Stimulated activated CD4-positive, alpha-beta T cell treated with anti-CD3 and anti-CD28 coated beads, Interleukin-4, amount 100 ng/mL, for 24 hours (primary cell): ENCODE measurements around the gene CAMTA1.
A peak's percentile ranks its signal among the peaks of the same experiment; 100 is the strongest.

ENCODE experiments used
- DNase-seq: peaks from one replicate; pipeline ENCODE4 v3.0.0-alpha.2; 2020

Gene CAMTA1

DNA sequence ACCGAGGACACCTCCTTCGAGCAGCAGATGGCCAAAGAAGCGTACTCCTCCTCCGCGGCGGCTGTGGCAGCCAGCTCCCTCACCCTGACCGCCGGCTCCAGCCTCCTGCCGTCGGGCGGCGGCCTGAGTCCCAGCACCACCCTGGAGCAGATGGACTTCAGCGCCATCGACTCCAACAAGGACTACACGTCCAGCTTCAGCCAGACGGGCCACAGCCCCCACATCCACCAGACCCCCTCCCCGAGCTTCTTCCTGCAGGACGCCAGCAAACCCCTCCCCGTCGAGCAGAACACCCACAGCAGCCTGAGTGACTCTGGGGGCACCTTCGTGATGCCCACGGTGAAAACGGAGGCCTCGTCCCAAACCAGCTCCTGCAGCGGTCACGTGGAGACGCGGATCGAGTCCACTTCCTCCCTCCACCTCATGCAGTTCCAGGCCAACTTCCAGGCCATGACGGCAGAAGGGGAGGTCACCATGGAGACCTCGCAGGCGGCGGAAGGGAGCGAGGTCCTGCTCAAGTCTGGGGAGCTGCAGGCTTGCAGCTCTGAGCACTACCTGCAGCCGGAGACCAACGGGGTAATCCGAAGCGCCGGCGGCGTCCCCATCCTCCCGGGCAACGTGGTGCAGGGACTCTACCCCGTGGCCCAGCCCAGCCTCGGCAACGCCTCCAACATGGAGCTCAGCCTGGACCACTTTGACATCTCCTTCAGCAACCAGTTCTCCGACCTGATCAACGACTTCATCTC lies 879.1 kb downstream of the CAMTA1 start:
- no peak for DNase-seq

DNA sequence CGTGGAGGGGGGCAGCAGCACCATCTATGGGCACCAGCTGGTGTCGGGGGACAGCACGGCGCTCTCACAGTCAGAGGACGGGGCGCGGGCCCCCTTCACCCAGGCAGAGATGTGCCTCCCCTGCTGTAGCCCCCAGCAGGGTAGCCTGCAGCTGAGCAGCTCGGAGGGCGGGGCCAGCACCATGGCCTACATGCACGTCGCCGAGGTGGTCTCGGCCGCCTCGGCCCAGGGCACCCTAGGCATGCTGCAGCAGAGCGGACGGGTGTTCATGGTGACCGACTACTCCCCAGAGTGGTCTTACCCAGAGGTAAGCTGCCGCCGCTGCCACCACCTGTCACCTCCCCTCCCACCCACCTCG lies 879.6 kb downstream of the CAMTA1 start:
- no peak for DNase-seq

DNA sequence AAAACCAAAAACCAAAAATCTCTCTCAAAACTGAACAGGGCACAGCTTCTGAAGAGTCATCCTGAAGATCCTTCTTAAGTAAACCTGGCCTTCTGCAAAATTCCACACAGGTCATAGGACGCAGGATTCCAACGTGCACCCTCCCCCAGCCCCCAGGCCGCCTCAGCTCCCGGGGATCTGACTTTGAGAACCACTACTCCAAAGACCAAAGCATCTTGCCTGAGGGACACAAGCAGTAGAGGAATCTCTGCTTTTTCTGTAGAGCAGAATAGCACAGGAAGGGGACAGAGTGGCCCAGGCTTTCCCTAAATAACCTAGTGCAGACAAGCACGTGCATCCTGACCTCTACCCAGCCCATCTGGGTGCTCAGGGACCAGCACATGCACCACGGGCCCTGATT lies 881.0 kb downstream of the CAMTA1 start:
- no peak for DNase-seq

DNA sequence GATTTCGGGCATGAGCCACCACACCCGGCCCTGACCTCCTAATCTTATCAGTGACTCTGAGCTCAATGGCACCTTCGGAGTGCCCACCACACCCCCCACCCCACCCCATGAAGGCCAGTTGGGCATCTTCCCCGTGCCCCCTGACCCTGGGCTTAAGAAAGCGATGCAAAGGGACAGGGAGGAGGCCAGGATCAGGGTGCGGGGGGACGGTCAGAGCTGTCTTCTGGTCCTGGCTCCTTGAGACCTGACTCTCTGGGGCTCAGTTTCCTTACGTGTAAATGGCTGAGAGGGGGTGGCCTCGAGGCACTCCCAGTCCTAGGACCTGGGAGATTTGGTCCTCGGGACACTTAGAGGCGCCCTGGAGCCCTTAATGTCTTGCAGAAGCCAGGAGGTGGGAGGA lies 881.9 kb downstream of the CAMTA1 start:
- no peak for DNase-seq

DNA sequence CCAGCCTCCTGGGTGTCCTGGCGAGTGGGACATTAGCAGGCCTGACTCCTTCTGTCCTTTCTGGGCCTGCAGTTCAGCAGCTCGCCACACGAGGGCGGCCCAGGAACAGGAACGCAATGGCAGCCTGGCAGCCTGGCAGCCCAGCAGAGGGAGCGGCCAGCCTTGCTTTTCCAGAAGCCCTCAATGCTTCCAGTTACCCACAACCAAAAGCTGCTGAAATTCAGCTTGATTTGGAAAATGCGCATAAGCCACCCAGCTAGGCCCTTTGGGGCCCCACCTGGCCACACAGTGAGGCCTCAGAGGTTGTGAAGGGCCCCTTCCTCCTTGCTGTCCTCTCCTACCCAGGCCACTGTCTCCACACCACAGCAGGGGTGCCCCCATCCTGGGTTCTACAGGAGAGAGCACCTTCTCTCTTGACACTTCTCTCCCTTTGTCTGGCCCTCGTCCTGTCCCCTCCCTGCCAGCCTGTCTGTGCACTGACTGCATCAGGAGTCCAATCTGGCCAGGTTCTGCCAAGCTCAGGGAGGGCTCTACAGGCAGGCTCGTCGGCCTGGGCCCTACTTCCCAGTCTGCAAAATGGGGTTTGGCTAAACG lies 882.5 kb downstream of the CAMTA1 start:
- peak; percentile 88 for DNase-seq

DNA sequence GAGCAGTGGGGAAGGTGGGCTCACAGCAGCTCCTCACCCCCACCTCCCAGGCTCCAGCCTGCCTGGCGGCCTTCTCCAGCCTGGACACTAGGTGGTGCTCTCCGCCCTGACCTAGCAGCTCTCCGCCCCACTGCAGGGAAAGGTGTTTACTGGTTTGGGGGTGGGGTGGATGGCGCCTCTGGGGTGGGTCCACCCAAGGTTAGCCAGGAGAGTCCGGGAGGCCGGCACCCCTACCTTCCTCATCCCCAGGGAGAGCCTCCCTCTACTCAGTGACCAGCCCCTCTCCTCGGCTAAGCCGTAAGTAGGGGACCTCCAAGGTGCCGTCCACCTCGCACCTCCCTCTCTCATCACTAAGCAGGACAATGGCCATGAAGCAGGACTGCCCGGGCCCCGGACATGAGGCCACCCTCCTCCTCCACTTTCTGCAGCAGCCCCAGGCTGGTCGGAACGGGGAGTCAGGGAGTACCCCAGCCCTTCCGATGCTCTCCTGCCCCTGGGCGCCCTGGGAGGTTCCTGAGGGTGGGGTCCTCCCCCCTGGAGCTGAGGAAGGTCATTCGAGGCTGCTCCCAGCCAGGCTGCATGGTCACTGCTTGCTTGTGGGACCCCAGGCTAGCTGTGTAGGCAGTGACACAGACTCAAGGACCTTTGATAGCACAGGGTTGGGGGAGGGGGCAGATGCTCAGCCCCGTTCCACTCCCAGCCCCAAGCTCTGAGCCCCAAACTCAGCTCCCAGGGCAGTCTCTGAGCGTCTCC lies 884.5 kb downstream of the CAMTA1 start:
- peak; percentile 58 for DNase-seq

DNA sequence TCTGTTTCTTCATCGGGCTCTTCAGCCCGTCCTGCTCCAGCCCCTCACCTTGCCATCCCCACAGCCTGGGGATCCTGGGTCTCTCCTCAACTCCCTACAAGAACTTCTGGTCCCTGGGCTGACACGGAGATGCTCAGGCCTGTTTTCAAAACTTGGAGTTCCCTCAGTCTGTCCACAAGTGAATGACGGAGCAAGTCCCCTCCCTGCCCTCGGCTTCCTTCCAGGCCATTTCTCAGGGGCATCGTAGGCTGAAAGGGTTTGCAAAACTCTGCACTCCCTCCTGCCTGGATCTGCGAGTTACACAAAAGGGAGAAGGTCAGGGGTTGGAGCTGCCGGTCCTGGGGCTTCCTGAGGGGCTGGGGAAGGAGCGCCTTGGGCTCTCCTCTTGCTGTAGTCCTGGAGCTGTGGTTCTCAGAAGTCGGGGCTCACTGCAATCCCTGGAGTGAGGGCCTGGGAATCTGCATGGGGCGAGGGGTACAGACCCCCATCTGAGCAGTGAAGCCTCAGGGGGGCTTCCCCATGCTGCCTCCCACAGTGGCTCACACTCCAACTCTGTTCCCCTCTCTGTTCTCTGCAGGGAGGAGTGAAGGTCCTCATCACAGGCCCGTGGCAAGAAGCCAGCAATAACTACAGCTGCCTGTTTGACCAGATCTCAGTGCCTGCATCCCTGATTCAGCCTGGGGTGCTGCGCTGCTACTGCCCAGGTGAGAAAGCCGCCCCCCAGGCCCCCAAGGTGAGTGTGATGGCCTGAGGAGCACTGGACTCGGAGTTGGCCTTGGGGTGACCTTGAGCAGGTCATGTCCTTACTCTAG lies 885.3 kb downstream of the CAMTA1 start:
- no peak for DNase-seq

DNA sequence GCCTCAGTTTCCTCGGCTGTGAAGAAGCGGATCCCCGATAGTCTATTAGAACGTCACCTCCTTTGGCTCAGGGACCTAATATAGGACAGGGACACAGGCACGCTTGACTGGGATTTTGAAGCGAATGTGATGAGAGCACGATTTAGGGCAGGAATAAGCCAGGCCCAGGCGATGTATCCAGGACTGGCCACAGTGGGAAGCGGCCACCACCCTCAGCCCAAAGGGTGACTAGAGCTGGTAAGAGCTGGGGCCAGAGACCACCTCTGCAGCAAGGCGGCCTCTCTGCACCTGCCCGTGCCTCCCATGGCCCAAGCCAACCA lies 885.9 kb downstream of the CAMTA1 start:
- DNase-seq, result no peak

DNA sequence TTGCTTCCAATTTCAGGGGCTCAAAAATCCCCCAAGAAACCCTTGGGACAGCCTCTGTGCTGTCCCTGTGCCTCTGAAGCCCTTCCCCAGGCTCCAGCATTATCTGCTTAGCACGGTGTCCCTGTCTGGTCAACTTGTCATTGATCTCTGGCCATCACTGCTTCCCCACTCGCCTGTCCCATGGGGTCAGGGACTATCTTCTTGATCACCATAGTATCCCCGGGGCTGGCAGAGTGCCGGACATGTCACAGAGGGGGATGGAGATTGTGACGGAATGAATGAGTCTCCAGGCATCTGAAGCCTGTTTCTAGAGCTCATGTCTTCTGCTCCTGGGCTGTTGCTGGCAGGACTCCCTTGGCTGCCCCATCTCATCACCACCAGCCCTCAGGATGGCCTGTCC lies 886.4 kb downstream of the CAMTA1 start:
- no peak for DNase-seq

DNA sequence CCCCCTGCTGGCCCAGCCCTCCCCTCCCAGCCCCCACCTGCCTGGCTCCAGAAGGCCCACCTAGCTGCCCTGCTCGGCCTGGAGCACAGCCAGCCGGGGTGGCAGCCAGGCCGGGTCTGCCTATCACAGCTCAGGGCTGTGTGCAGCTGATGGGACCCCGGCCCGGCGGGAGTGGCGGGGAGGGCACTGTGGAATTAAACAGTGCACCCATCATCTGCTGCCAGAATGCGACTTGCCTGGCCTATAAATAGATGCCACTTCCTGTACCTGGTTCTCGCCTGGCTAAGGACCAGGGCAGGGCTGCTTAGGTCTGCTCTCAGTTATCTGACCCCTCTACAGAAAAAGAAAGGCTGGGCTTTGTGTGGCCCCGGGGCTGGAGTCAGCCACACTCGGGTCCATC lies 887.6 kb downstream of the CAMTA1 start:
- DNase-seq, result no peak

DNA sequence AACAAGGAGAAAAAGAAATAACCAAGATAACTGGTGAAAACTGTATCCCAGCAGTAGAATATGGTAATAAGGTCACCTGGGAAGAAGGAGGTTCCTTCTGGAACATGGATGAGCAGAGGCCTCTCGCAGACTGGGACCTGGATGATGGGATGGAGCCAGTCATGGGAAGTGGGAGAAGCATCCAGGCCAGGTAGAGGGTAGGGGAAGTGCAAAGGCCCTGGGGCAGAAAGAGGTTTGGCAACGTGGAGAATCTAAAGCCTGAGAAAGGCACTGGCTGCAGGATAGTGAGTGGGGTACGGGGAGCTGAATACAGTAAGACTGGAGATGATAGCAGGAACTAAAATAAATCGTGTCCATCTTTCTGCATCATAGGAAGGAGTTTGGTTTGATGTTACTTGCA lies 889.7 kb downstream of the CAMTA1 start:
- DNase-seq, result no peak

DNA sequence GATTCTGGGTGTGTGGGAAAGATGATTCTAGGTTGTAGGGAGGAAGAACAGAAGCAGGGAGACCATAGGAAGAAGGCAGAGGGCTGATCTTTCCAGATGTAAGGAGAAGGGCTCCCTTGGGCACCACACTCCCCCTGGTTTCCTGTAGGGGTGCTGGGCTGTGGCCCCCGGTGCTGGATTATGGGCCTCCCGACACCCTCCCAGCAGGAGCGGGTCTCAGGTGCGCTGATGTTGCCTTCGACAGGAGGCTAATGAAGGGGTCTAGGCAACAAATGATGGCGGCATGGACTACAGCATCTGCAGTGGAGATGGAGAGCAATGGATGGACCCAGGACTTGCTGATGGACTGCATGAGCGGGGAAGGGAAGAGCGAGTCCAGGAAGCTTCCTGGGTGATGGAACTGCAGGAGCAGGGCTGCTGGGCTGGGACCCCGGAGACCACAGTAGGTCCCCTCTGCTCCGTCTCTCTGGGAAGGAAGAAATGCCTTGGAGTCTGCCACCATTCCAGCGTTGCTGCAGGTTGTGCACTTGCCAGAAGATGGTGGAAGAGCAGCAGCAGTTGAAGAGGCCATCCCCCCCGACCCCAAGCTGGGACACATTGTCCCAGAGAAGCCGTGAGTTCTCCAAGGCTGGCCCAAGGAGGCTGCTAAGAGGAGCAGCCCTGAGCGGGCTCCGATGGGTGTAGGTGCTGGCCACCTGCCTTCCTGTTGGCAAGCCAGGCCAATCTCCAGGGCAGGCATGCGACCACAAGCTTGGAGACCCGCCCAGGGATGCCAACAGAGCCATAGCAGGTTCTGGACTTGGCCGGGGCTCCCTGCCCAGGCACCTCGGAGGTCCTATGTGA lies 890.4 kb downstream of the CAMTA1 start:
- no peak for DNase-seq

DNA sequence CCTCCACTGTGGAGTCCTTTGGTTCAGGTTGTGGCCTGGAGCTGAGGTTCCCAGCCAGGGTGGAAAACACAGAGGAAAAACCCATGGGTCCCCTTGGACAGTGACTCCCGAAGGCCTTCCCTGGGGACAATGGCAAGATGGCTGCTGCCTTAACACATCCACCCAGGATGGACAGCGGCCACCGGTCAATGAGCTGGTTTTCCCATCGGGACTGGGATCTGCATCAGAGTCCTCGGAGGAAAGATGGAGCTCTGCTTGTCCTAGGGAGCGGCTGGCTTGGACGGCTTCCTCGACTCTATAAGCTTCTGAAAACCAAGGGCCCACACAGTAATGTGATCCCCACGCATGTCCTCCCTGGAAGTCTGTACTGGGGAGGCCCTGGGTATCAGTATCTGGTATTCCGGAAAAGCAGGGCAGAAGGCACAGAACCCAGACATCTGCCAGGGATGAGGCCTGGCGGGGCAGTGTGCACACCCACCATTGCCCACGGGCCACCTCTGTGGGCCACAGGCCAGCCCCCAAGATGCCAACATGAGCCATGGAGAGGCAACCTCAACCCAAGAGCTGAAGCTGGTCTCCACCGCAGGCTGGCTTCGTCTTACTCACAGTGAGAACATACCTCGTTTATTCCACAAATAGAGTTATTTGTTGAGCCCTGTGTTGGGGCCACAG lies 891.2 kb downstream of the CAMTA1 start:
- no peak for DNase-seq

DNA sequence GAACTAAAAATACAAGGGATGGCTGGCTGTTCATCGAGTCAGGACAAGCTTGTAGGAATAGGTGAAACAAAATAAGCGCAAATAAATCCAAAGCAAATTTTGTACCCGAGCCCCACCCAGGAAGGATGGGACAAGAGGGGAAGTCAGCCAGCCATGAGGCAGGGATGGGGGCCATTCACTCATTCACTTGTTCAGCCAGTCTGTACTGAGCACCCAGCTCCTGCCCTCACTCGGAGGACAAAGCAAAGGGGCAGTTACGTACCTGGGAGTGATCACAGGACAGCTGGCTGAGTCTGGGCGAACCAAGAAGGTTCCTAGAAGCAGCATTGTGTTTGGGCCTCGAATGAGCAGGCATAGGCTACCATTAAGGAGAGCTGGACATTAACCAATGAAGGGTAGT lies 891.9 kb downstream of the CAMTA1 start:
- DNase-seq, result no peak

DNA sequence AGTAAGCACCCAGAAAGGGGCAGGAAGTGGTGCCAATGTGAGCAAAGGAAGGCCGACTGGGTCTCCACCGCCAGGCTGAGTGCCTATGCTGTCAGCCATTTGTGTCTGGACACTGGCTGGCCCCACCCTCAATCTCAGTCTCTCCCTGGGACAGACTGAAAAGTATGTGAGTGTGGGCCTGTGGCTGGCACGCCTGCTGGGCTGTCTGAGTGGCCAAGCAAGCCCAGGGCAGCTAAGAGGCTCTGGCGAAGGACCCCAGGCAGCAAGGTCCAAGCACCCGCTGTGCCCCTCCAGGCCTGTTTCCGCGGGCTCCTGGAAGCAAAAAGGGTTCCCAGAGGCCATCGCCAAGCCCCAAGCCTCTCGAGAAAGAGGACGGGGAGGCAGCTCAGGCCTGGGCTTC lies 892.6 kb downstream of the CAMTA1 start:
- DNase-seq, result no peak

DNA sequence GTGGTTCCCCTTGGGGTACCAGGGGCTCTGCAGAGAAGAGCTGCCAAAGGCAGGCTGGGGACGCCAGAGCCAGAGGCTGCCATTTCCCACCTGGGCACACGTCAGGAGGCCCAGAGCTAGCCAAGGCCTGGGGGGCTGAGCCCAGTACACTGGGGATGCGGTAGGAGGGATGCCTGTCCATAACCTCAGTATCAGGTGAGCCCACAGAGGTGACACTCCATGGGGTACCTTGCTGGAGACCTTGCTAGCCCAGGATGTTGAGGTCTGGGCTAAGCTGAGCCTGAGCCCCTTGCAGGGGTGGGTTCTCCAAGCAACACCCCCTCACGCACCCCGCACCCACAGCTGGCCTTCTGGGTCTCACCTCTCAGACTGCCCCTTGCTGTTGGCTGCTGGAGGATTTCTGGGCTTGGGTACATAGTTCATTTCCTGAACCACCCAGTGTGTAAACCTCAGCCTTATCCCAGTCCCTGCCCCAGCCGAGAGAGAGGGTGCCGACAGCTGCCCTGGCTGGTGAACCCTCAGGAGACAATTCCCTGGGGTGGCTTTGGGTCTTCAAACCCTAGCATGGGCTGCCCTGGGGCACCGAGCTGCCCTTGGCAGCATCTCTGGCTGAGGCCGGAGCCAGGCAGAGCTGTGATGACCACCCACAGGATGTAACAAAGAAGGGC lies 893.4 kb downstream of the CAMTA1 start:
- no peak for DNase-seq

DNA sequence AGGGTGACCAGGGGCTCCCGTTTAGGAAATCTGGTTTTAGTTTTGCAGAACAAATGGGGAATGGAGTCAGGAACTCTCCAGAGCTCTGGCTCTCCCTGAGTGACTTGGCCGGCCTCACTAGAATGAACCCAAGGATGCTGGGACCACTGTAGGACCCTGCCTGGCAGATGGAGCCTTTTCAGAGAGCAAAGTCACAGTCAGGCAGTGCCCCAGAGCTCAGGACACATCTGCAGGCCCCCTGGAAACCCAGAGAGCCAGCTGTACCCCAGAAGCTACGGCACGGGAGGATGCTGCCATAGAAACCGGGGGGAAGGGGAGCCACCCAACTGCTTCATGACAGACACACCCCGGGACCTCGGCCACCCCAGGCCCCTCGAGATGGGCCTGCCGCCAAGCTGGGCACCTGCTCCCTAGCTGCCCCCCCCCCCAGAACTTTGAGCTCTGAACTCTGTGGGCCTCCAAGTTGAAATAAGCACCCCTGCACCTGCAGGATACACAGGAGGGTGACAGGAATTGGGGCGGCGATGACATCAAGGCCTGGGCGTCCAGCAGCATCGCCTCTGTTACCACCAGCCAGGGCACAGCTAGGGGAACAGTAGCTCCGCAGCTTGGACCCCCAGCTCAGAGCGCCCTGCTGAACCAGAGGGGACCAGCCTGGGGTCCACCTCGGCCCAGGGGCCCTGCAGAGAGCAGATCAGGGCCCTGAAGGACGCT lies 894.1 kb downstream of the CAMTA1 start:
- DNase-seq, result no peak

DNA sequence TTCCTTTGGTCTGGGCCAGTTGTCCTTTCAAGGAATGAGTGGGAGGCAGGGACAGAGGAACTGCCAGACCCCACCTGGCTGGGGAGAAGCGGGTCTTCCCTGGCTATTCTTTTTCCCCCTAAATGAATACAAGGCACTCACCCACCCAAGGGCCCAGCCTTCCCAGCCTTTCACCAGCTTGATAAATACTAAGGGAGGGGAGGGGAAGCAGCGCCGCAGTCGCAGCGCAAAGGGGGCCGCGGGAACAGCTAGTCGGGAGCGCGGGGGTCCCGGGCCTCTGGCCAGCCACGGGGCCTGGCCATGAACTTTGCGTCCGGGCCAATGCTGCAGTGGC lies 894.6 kb downstream of the CAMTA1 start:
- no peak for DNase-seq

DNA sequence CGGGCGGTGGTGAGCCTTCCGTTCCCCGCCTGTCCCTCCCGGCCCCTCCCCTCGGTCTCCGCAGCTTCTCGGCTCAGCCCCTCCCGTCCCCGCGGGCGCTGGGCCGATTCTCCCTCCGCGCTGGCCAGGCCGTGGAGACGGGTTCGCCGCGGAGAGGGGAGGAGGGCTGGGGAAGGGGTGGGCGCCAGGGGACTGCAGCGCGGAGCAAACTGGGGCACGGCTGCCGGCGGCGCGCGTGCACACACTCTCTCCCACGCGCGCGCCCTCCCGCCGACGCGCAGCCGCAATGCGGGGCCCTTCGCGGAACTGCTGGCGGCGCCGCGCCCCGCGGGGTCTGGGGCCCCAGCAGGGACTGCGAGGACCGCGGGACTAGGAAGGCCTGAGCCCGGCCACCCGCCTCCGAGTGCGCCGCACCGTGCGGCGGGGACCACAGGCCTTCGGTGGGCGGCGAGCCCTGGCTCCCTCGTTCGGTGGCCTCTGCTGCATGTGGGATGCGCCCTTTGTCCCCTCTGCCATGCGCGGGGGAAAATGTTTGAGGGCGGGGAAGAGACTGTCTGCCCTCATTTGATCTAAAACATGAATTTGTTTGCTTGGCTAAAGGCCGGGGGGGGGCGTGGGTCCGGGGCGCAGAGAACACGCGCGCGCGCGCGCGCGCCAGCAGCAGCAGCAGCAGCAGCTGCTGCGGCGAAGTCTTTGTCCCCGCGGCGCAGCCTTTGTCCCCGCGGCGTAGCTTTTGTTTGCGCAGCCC lies 895.1 kb downstream of the CAMTA1 start:
- DNase-seq, result peak; percentile 42

DNA sequence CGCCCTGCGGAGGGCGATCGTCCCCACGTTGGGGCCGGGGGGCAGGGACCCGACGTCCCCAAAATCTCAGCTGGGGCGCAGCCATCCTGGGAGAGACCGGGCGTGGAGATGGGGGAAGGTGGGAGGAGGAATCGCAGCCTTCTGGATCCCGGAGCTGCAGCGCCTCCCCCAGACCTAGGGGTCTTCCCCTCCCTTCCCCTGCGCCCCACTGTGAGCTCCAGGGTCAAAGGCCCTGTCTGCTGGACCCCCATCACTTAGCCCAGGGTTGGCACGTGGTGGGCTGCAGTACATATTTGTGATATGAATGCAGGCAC lies 895.7 kb downstream of the CAMTA1 start:
- no peak for DNase-seq
